HG02571 (cell line): ENCODE measurements around the gene OR6K3.

ENCODE experiments used
- ATAC-seq: cut with Tn5 transposase; IDR thresholded peaks from one replicate; pipeline ENCODE4 v1.9.1; 2021; ENCODE audit warnings: mild to moderate bottlenecking, moderate library complexity; ENCODE audit not compliant: unreplicated experiment

OR6K3 gene

GRCh38 chr1:158687037-158687436 is 33.5 kb downstream of the OR6K3 start:
- no peak for ATAC-seq

- no peak for ATAC-seq
Measured at GRCh38 chr1:158686111-158687009, 34.2 kb downstream of the OR6K3 start, which contains the start of gene SPTA1. Gene SPTA1 (minus strand): TSS chr1:158686715. CDS start chr1:158686517, 198 bp downstream.

- no peak for ATAC-seq
Measured at GRCh38 chr1:158685085-158685484, 35.4 kb downstream of the OR6K3 start.

- ATAC-seq, result no peak
Measured at GRCh38 chr1:158681606-158682005, 38.9 kb downstream of the OR6K3 start.

GRCh38 chr1:158679289-158679688 is 41.2 kb downstream of the OR6K3 start:
- ATAC-seq, result no peak

GRCh38 chr1:158675563-158676323 is 44.8 kb downstream of the OR6K3 start:
- no peak for ATAC-seq

- ATAC-seq, result no peak
Measured at GRCh38 chr1:158674302-158674701, 46.2 kb downstream of the OR6K3 start.
